ENCODE results near the gene IGFBP1. TPM values are rescaled to one million over a fixed set of nuclear protein-coding genes. Genes with fewer than 3 reads are reported as not detected.

IGFBP1 gene
- total and polyA plus RNA-seq, 2 of the 13 experiments (the other 11 are each of a cell fraction or from before 2014, with no cell fraction given) = 5.4 to 885 TPM

- TF ChIP-seq ZFP90 (CRISPR knock-in tag; IDR thresholded peaks at IDR 0.05; ENCODE audit: borderline replicate concordance) (peak; percentile 96), FOSL2 (CRISPR knock-in tag; IDR thresholded peaks at IDR 0.05) (peak; percentile 79), ZHX1 (CRISPR knock-in tag; IDR thresholded peaks at IDR 0.05; ENCODE audit: low read depth) (peak; percentile 71; the same call in 1 of the 2 replicates), CREB1 (IDR thresholded peaks at IDR 0.05) (peak; percentile 48; the same call in 1 of the 2 replicates), CREB1 (CRISPR knock-in tag; IDR thresholded peaks at IDR 0.05) (no peak), ZNF749 (CRISPR knock-in tag; IDR thresholded peaks at IDR 0.05; ENCODE audit: borderline replicate concordance) (peak; percentile 59; the same call in 1 of the 2 replicates), ZNF782 (CRISPR knock-in tag; IDR thresholded peaks at IDR 0.05; ENCODE audit: borderline replicate concordance) (peak; percentile 98), ZNF775 (CRISPR knock-in tag; IDR thresholded peaks at IDR 0.05; ENCODE audit: borderline replicate concordance) (peak; percentile 87), IKZF4 (CRISPR knock-in tag; IDR thresholded peaks at IDR 0.05; ENCODE audit: borderline replicate concordance, low read depth, not compliant biosample characterization) (peak; percentile 97), FOXC1 (CRISPR knock-in tag; IDR thresholded peaks at IDR 0.05; ENCODE audit: borderline replicate concordance) (peak; percentile 92), KAT8 (CRISPR knock-in tag; IDR thresholded peaks at IDR 0.05) (peak; percentile 49; the same call in 1 of the 2 replicates), KLF11 (CRISPR knock-in tag; IDR thresholded peaks at IDR 0.05) (0 out of 2 replicates have a peak, but pooled peaks have one; percentile 39), ZNF766 (CRISPR knock-in tag; IDR thresholded peaks at IDR 0.05; ENCODE audit: borderline replicate concordance) (peak; percentile 92), HMG20A (CRISPR knock-in tag; IDR thresholded peaks at IDR 0.05; ENCODE audit: borderline replicate concordance) (peak; percentile 61; the same call in 1 of the 2 replicates), CCAR2 (optimal IDR thresholded peaks at IDR 0.05; ENCODE audit: low read depth, low read length) (no peak), ZBTB2 (CRISPR knock-in tag; IDR thresholded peaks at IDR 0.05; ENCODE audit: low read depth) (peak; percentile 77; the same call in 1 of the 2 replicates), TAF15 (IDR thresholded peaks at IDR 0.05; ENCODE audit: low read depth, low read length, poor library complexity, severe bottlenecking) (no peak), RFX3 (CRISPR knock-in tag; IDR thresholded peaks at IDR 0.05) (peak; percentile 55), HMG20B (CRISPR knock-in tag; conservative IDR thresholded peaks at IDR 0.05) (no peak), CHD2 (IDR thresholded peaks at IDR 0.05; ENCODE audit: low read depth, low read length) (no peak)
- TF ChIP-seq, protein P1, sequence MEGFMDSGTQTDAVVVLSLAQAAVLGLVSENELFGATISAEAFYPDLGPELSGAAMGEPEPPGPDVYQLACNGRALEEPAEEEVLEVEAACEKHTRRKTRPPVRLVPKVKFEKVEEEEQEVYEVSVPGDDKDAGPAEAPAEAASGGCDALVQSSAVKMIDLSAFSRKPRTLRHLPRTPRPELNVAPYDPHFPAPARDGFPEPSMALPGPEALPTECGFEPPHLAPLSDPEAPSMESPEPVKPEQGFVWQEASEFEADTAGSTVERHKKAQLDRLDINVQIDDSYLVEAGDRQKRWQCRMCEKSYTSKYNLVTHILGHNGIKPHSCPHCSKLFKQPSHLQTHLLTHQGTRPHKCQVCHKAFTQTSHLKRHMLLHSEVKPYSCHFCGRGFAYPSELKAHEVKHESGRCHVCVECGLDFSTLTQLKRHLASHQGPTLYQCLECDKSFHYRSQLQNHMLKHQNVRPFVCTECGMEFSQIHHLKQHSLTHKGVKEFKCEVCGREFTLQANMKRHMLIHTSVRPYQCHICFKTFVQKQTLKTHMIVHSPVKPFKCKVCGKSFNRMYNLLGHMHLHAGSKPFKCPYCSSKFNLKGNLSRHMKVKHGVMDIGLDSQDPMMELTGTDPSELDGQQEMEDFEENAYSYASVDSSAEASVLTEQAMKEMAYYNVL (CRISPR knock-in tag; IDR thresholded peaks at IDR 0.05; ENCODE audit: borderline replicate concordance) = peak; percentile 90
- TF ChIP-seq, protein P2, sequence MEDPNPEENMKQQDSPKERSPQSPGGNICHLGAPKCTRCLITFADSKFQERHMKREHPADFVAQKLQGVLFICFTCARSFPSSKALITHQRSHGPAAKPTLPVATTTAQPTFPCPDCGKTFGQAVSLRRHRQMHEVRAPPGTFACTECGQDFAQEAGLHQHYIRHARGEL (CRISPR knock-in tag; IDR thresholded peaks at IDR 0.05) = peak; percentile 69; the same call in 1 of the 2 replicates
Observed at GRCh38 chr7:45888185-45888992, at the start of gene IGFBP1 (continued).

All from HepG2 (cell line).